Fibroblast of pulmonary artery (primary cell): ENCODE data around the gene FBXO27.
A peak's percentile ranks its signal among the peaks of the same experiment; 100 is the strongest.

Experiments
- DNase-seq: peaks from one replicate; pipeline ENCODE4 v3.0.0-alpha.2; 2010; ENCODE audit warnings: low read depth
- H3K4me3 ChIP-seq: replicated peaks from 2 replicates; pipeline ENCODE4 v1.5.1; 2011; ENCODE audit warnings: low read depth, mild to moderate bottlenecking, control low read depth, low read length, moderate library complexity
- TF ChIP-seq, protein P1 (sequence below): IDR thresholded peaks from 2 replicates; pipeline ENCODE4 v1.5.1; 2011; ENCODE audit warnings: mild to moderate bottlenecking, control low read depth, low read length, inconsistent platforms; ENCODE audit errors: missing control alignments

The FBXO27 gene

DNA sequence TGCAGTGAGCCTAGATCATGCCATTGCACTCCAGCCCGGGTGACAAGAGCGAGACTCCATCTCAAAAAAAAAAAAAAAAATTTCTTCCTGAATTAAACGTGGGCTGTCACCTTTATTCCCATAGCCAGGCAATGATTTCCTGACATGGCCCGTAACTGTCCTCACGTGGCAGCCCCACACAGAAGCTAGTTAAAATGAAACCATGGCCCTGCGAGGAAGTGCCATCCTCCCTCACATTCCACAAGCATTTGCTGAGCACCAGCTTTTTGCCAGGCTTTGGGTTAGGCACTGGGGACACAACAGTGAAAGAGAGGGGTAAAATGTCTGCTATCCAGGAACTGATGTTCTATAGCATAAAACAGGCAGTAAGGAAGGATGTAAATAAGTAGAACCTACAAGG lies 13.2 kb upstream of the FBXO27 start:
- TF ChIP-seq, protein P1, sequence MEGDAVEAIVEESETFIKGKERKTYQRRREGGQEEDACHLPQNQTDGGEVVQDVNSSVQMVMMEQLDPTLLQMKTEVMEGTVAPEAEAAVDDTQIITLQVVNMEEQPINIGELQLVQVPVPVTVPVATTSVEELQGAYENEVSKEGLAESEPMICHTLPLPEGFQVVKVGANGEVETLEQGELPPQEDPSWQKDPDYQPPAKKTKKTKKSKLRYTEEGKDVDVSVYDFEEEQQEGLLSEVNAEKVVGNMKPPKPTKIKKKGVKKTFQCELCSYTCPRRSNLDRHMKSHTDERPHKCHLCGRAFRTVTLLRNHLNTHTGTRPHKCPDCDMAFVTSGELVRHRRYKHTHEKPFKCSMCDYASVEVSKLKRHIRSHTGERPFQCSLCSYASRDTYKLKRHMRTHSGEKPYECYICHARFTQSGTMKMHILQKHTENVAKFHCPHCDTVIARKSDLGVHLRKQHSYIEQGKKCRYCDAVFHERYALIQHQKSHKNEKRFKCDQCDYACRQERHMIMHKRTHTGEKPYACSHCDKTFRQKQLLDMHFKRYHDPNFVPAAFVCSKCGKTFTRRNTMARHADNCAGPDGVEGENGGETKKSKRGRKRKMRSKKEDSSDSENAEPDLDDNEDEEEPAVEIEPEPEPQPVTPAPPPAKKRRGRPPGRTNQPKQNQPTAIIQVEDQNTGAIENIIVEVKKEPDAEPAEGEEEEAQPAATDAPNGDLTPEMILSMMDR = no peak
- DNase-seq = no peak
- H3K4me3 ChIP-seq = no peak overlapping the region

DNA sequence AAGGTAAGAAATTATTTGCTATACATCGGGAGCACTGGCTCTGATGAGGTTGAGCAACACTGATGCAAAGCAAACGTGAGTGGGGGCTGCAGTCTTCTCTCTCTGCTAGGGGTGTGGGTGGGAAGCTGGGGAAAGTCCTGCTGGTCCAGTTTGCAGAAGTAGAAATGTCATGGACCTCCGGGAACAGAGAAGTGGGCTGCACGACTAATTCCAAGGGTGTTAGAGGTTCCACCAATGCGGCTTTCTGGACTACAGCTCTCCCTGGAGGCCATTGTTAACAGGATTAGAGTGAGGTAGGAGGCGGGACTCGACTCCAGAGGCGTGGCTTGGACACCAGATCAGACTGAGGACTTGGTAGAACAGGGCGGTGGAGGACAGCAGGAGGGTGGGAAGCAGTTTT lies 5.7 kb upstream of the FBXO27 start:
- TF ChIP-seq, protein P1 = peak; percentile 26
- peak; percentile 47 for DNase-seq
- H3K4me3 ChIP-seq = no peak overlapping the region

DNA sequence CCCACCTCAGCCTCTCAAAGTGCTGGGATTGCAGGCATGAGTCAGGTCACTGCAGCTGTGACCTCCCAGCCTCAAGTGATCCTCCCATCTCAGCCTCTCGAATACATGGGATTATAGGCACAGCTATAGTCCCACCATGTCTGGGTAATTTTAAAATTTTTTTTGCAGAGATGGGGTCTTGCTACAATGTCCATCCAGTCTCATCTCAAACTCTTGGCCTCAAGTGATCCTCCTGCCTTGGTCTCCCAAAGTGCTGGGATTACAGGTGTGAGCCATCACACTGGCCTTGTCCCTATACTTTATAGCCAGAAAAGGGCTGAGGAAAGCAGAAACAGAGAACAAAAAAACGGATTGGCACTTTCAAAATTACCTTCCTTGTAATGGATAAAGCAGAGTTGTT lies 4.8 kb upstream of the FBXO27 start:
- H3K4me3 ChIP-seq = no peak overlapping the region
- TF ChIP-seq, protein P1 = no peak
- DNase-seq = no peak

DNA sequence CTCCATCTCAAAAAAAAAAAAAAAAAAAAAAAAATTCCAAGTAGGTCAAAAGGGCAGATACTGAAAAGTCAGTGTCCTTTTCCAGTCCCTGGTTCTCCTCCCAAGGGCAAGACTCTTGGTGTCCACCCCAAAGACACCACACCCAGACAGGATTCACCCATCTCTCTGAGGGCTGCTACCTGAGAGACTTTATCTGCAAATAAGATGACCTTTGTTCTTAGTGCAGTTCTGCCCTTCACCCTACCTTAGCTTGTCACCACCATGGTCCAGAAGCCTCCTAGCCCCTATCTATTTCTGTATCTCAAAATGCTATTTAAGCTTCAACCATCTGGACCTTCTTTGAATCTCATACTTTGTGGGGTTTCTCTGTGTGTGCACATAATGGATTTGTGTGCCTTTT lies 4.2 kb upstream of the FBXO27 start:
- no peak for DNase-seq
- TF ChIP-seq, protein P1 = no peak
- H3K4me3 ChIP-seq = no peak overlapping the region

DNA sequence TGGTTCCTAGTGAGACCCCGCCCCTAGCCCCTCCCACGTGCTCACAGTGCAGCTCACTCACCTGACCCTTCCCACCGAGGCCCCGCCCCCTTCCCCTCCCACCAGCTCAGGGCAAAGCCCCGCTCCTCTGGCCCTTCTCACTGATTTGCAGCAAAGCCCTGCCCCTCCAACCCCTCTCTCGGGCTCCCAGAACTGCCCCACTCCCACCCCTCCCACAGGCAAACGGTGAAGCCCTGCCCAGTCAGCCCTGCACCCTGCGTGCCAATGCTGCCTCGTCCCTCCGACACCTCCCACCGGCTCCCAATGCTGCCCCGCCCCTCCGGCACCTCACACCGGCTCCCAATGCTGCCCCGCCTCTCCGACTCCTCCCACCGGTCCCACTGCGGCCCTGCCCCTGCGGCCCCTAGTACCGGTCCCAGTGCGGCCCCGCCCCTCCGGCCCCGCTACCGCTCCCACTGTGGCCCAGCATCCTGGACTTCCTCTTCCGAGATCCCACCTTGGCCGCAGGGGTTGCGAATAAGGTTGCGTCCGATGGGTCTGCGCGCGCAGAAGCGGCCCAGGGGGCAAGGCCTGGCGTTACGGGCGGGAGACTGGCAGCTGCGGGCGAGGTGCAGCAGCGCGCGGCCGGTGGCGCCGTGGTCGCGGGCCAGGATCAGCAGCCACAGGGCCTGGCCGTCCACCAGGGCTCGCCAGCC lies 834 bp downstream of the FBXO27 start:
- DNase-seq = peak; percentile 62
- TF ChIP-seq, protein P1 = no peak
- H3K4me3 ChIP-seq = peak overlapping the region; percentile 58

DNA sequence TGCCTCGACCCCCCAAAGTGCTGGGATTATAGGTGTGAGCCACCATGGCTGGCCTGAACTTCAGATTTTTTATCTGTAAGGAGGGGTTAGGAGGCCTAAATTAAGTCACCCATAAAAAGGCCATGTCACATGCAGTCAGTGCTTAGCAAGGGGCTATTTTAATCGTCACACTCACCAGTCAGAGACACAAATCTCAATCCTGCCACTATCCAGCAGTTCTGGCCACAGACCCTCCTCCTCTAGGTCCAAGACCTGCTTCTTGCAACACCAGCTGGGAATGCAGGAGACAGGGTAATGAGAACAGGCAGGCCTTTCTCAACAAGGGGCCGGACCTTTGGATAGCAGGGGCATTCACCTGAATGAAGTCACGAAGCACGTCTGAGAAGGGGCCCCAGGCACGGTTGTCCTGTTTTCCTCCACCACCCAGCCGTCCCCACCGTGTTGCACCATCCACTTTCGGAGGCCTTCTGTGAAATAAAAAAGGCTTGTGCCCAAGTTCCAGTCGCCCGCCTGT lies 1.4 kb downstream of the FBXO27 start:
- TF ChIP-seq, protein P1 = no peak
- DNase-seq = peak; percentile 6
- peak overlapping the region; percentile 58 for H3K4me3 ChIP-seq
